Fibroblast of lung (primary cell): ENCODE data around the gene MEIOSIN.

ENCODE experiments used
- EZH2 ChIP-seq: IDR thresholded peaks from 2 replicates; pipeline ENCODE4 v1.5.1; 2012; ENCODE audit warnings: low read length, control low read depth, mild to moderate bottlenecking; ENCODE audit errors: missing control alignments
- TF ChIP-seq, protein P1 (sequence below), 2 donors: IDR thresholded peaks in 1 of 2; conservative IDR thresholded peaks in 1 of 2; 1 replicate in 1 of 2; 2 replicates in 1 of 2; pipeline ENCODE4 v1.5.1; 2011 to 2012; ENCODE audit warnings: low read length in 2 of 2, control low read depth in 1 of 2, inconsistent platforms in 1 of 2, low read depth in 1 of 2, mild to moderate bottlenecking in 1 of 2

DNA sequence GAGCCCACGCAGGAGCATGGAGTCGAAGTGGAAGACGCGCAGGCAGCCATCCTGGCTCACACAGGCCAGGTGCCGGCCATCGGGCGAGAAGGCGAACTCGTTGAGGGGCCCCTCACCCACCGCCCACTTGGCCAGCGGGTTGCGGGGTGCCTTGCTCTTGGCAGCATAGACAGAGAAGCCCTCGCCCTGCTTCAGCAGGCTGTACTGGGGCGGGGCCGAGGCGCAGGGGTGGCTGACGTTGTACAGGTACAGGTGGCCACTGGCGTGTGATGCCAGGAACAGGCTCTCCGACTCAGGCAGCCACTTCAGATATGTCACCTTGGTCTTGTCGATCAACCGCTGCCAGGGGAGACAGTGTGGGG is 53.3 kb downstream of the MEIOSIN start:
- TF ChIP-seq, protein P1, sequence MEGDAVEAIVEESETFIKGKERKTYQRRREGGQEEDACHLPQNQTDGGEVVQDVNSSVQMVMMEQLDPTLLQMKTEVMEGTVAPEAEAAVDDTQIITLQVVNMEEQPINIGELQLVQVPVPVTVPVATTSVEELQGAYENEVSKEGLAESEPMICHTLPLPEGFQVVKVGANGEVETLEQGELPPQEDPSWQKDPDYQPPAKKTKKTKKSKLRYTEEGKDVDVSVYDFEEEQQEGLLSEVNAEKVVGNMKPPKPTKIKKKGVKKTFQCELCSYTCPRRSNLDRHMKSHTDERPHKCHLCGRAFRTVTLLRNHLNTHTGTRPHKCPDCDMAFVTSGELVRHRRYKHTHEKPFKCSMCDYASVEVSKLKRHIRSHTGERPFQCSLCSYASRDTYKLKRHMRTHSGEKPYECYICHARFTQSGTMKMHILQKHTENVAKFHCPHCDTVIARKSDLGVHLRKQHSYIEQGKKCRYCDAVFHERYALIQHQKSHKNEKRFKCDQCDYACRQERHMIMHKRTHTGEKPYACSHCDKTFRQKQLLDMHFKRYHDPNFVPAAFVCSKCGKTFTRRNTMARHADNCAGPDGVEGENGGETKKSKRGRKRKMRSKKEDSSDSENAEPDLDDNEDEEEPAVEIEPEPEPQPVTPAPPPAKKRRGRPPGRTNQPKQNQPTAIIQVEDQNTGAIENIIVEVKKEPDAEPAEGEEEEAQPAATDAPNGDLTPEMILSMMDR (conservative IDR thresholded peaks at IDR 0.05 in 1 of 2, IDR thresholded peaks at IDR 0.05 in 1 of 2; ENCODE audit: low read depth in 1 of 2, low read length in 2 of 2), result no peak
- no peak for TF ChIP-seq EZH2
